ENCODE measurements around the gene STARD4.

STARD4 gene

GRCh38 chr5:111548348-111548950 is 36.1 kb upstream of the STARD4 start:
- no peak for TF ChIP-seq CTCF (IDR thresholded peaks at IDR 0.05; ENCODE audit: low read depth, low read length, missing control alignments)
- no peak for DNase-seq (ENCODE audit: extremely low read depth, low read depth)
- no peak overlapping the region for H3K4me3 ChIP-seq (replicated peaks; ENCODE audit: low read depth, low read length)

GRCh38 chr5:111545031-111545430 is 32.7 kb upstream of the STARD4 start:
- TF ChIP-seq CTCF (IDR thresholded peaks at IDR 0.05; ENCODE audit: low read depth, low read length, missing control alignments) = no peak
- H3K4me3 ChIP-seq (replicated peaks; ENCODE audit: low read depth, low read length) = no peak overlapping the region
- DNase-seq (ENCODE audit: extremely low read depth, low read depth) = no peak

- H3K4me3 ChIP-seq (replicated peaks; ENCODE audit: low read depth, low read length) = no peak overlapping the region
- no peak for DNase-seq (ENCODE audit: extremely low read depth, low read depth)
These were observed 25.0 kb upstream of the STARD4 start for GRCh38 chr5:111537141-111538024.

GRCh38 chr5:111535879-111536549 is 23.7 kb upstream of the STARD4 start:
- DNase-seq (ENCODE audit: extremely low read depth, low read depth) = no peak
- TF ChIP-seq CTCF (IDR thresholded peaks at IDR 0.05; ENCODE audit: low read depth, low read length, missing control alignments) = no peak
- H3K4me3 ChIP-seq (replicated peaks; ENCODE audit: low read depth, low read length) = no peak overlapping the region

More at GRCh38 chr5:111537141-111538024, 25.0 kb upstream of the STARD4 start:
- no peak for TF ChIP-seq CTCF (IDR thresholded peaks at IDR 0.05; ENCODE audit: low read depth, low read length, missing control alignments)

- DNase-seq (ENCODE audit: extremely low read depth, low read depth) = no peak
- no peak overlapping the region for H3K4me3 ChIP-seq (replicated peaks; ENCODE audit: low read depth, low read length)
- TF ChIP-seq CTCF (IDR thresholded peaks at IDR 0.05; ENCODE audit: low read depth, low read length, missing control alignments) = no peak
These were observed 20.7 kb upstream of the STARD4 start for GRCh38 chr5:111532886-111533582.

- no peak overlapping the region for H3K4me3 ChIP-seq (replicated peaks; ENCODE audit: low read depth, low read length)
- no peak for TF ChIP-seq CTCF (IDR thresholded peaks at IDR 0.05; ENCODE audit: low read depth, low read length, missing control alignments)
- DNase-seq (ENCODE audit: extremely low read depth, low read depth) = no peak
These were observed 18.0 kb upstream of the STARD4 start for GRCh38 chr5:111530298-111530740.

Measured in HFF-Myc (cell line).